Measurements from ENCODE around the gene VAT1L. TPM values are rescaled to one million over a fixed set of nuclear protein-coding genes. Genes with fewer than 3 reads are reported as not detected.

The VAT1L gene
- total and polyA plus RNA-seq, 4 donors = 0.17 to 0.98 (median 0.26) TPM

DNA sequence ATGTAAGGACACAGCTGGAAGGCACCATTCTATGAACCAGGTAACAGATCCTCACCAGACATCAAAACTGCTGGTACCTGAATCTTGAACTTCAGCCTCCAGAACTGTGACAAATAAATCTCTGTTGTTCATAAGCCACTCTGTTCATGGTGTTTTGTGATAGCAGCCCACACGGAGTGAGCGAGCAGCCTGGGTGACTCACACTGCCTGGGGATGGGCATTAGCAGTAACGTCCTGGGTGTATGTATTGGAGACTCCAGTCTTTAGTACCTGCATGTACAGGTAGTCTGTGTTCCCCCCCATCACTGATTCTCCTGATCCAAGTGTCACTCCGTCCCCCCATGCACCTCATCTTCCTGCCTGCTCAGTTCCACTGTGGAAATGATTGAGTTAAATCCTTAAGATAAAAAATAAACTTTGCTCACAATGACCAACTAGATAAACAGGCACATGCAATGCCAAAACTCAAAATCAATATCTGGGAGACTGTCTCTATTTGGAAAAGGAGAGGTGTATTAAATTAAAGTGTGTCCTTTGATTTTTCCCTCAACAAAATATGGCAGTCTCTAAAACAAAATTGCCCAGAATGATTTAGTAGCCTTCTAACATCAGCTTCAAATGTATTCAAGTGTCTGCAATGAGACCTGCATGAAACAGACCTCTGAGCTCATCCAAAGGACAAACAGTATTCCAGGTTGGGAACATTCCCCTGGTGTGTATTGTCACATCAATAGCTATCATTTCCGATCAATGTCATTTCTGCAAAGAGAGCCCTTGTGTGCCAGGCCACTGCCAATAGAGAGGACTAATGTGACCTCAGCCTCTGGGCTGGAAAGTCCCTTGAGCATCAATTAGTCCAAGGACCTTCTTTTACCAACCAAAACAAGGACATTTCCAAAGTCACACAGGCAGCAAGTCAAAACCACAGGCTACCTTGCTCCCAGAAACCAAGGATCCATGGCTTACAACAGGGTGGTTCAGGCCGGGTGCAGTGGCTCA lies 12.2 kb upstream of the VAT1L start (continued):
- TF ChIP-seq, protein P1, sequence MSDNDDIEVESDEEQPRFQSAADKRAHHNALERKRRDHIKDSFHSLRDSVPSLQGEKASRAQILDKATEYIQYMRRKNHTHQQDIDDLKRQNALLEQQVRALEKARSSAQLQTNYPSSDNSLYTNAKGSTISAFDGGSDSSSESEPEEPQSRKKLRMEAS (IDR thresholded peaks at IDR 0.05) = peak; percentile 64
- TF ChIP-seq NR2F2 (IDR thresholded peaks at IDR 0.05) = no peak
- TF ChIP-seq YY1 (IDR thresholded peaks at IDR 0.05) = peak; percentile 72
- TF ChIP-seq, protein P2, sequence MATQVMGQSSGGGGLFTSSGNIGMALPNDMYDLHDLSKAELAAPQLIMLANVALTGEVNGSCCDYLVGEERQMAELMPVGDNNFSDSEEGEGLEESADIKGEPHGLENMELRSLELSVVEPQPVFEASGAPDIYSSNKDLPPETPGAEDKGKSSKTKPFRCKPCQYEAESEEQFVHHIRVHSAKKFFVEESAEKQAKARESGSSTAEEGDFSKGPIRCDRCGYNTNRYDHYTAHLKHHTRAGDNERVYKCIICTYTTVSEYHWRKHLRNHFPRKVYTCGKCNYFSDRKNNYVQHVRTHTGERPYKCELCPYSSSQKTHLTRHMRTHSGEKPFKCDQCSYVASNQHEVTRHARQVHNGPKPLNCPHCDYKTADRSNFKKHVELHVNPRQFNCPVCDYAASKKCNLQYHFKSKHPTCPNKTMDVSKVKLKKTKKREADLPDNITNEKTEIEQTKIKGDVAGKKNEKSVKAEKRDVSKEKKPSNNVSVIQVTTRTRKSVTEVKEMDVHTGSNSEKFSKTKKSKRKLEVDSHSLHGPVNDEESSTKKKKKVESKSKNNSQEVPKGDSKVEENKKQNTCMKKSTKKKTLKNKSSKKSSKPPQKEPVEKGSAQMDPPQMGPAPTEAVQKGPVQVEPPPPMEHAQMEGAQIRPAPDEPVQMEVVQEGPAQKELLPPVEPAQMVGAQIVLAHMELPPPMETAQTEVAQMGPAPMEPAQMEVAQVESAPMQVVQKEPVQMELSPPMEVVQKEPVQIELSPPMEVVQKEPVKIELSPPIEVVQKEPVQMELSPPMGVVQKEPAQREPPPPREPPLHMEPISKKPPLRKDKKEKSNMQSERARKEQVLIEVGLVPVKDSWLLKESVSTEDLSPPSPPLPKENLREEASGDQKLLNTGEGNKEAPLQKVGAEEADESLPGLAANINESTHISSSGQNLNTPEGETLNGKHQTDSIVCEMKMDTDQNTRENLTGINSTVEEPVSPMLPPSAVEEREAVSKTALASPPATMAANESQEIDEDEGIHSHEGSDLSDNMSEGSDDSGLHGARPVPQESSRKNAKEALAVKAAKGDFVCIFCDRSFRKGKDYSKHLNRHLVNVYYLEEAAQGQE (IDR thresholded peaks at IDR 0.05) = peak; percentile 69
- peak; percentile 44 to 68 for TF ChIP-seq RAD21 (IDR thresholded peaks at IDR 0.05)

DNA sequence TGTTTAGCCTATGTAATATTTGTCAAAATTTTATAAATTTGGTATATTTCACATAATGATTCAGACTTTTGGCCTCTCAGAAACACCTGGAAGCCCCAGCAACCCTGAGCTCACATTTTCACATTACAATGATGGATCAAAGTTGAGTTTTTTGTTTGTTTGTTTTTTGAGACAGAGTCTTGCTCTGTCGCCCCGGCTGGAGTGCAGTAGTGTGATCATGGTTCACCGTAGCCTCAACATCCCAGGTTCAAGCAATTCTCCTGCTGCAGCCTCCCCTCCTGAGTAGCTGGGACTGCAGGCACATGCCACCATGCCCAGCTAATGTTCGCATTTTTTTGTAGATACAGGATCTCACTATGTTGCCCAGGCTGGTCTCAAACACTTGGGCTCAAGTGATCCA lies 10.6 kb upstream of the VAT1L start:
- 50% methylated on average over 4 of the region's 4 CpGs for WGBS
- no peak for DNase-seq (ENCODE audit: low spot score)
- Histone ChIP-seq H3K9me3 (ENCODE audit: control insufficient read depth in 4 of 4, low read length in 3 of 4) (no peaks in the 10 kb centered on the region), H3K4me1 (ENCODE audit: control insufficient read depth in 4 of 4, insufficient read depth in 4 of 4, low read length in 3 of 4) (peaks cover 2 to 31% (median 13%) of the 10 kb centered on the region in 4 donors), H3K27me3 (ENCODE audit: control insufficient read depth in 4 of 4, insufficient read depth in 4 of 4, low read length in 3 of 4) (no peaks in the 10 kb centered on the region), H3K9ac (ENCODE audit: low read depth in 1 of 2, low read length in 2 of 2) (no peak overlapping the region), H3K27ac (ENCODE audit: low read depth in 1 of 2, low read length in 2 of 2) (peak overlapping the region; percentile 55 to 76), H3K4me3 (ENCODE audit: low read depth in 1 of 3, low read length in 3 of 3) (no peak overlapping the region), H3K36me3 (ENCODE audit: control insufficient read depth in 4 of 4, insufficient read depth in 3 of 4, low read depth in 1 of 4, low read length in 3 of 4) (no peaks in the 10 kb centered on the region)
- TF ChIP-seq SP1 (IDR thresholded peaks at IDR 0.05) = peak; percentile 67
- peak; percentile 32 to 57 for TF ChIP-seq RXRA (IDR thresholded peaks at IDR 0.05)
- TF ChIP-seq YY1 (IDR thresholded peaks at IDR 0.05) = peak; percentile 18
- no peak for TF ChIP-seq TAF1 (conservative IDR thresholded peaks at IDR 0.05)
- TF ChIP-seq HNF4A (conservative IDR thresholded peaks at IDR 0.05) = peak; percentile 61 to 68
- TF ChIP-seq, protein P3, sequence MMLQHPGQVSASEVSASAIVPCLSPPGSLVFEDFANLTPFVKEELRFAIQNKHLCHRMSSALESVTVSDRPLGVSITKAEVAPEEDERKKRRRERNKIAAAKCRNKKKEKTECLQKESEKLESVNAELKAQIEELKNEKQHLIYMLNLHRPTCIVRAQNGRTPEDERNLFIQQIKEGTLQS (IDR thresholded peaks at IDR 0.05) = no peak
- TF ChIP-seq, protein P1 (IDR thresholded peaks at IDR 0.05) = peak; percentile 15

DNA sequence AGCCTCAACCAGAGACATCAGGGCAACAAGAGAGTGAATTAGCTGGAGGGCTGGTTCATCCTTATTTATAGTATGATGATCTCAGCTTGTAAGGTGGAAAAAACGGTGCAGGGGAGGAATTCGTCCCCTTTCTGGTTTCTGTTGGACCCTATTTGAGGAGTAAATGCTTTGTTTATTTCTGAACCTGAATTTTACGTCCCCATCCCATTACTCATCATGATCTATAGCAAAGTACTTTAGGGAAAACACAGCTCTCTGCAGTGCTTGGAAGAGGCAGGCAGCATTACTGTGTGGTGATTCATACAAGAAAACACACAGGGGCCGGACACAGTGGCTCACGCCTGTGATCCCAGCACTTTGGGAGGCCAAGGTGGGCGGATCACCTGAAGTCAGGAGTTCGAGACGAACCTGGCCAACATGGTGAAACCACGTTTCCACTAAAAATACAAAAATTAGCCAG lies 8.0 kb upstream of the VAT1L start:
- no peaks in the 10 kb centered on the region for H3K36me3 ChIP-seq (ENCODE audit: control insufficient read depth in 4 of 4, insufficient read depth in 3 of 4, low read depth in 1 of 4, low read length in 3 of 4)
- no peak overlapping the region for H3K4me3 ChIP-seq (ENCODE audit: low read depth in 1 of 3, low read length in 3 of 3)
- no peaks in the 10 kb centered on the region for H3K9me3 ChIP-seq (ENCODE audit: control insufficient read depth in 4 of 4, low read length in 3 of 4)
- H3K9ac ChIP-seq (ENCODE audit: low read depth in 1 of 2, low read length in 2 of 2) = no peak overlapping the region
- no peaks in the 10 kb centered on the region for H3K27me3 ChIP-seq (ENCODE audit: control insufficient read depth in 4 of 4, insufficient read depth in 4 of 4, low read length in 3 of 4)
- H3K27ac ChIP-seq (ENCODE audit: low read depth in 1 of 2, low read length in 2 of 2) = no peak overlapping the region
- peaks cover 2 to 25% (median 13%) of the 10 kb centered on the region in 4 donors for H3K4me1 ChIP-seq (ENCODE audit: control insufficient read depth in 4 of 4, insufficient read depth in 4 of 4, low read length in 3 of 4)
- no peak for DNase-seq (ENCODE audit: low spot score)
- 84% methylated on average over 9 of the region's 9 CpGs for WGBS
- no peak for TF ChIP-seq YY1 (IDR thresholded peaks at IDR 0.05)
- TF ChIP-seq FOXA2 (IDR thresholded peaks at IDR 0.05) = no peak
- TF ChIP-seq, protein P4, sequence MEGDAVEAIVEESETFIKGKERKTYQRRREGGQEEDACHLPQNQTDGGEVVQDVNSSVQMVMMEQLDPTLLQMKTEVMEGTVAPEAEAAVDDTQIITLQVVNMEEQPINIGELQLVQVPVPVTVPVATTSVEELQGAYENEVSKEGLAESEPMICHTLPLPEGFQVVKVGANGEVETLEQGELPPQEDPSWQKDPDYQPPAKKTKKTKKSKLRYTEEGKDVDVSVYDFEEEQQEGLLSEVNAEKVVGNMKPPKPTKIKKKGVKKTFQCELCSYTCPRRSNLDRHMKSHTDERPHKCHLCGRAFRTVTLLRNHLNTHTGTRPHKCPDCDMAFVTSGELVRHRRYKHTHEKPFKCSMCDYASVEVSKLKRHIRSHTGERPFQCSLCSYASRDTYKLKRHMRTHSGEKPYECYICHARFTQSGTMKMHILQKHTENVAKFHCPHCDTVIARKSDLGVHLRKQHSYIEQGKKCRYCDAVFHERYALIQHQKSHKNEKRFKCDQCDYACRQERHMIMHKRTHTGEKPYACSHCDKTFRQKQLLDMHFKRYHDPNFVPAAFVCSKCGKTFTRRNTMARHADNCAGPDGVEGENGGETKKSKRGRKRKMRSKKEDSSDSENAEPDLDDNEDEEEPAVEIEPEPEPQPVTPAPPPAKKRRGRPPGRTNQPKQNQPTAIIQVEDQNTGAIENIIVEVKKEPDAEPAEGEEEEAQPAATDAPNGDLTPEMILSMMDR (IDR thresholded peaks at IDR 0.05; ENCODE audit: low read depth, low read length, missing input control) = no peak
- no peak for TF ChIP-seq RAD21 (IDR thresholded peaks at IDR 0.05)
- no peak for TF ChIP-seq EGR1 (IDR thresholded peaks at IDR 0.05; ENCODE audit: low read depth in 2 of 2)
- no peak for TF ChIP-seq HNF4G (IDR thresholded peaks at IDR 0.05)
- TF ChIP-seq HNF4A (conservative IDR thresholded peaks at IDR 0.05) = no peak
- no peak for TF ChIP-seq JUND (IDR thresholded peaks at IDR 0.05)
- TF ChIP-seq, protein P2 (IDR thresholded peaks at IDR 0.05) = no peak
- no peak for TF ChIP-seq NR2F2 (IDR thresholded peaks at IDR 0.05)
- TF ChIP-seq, protein P5, sequence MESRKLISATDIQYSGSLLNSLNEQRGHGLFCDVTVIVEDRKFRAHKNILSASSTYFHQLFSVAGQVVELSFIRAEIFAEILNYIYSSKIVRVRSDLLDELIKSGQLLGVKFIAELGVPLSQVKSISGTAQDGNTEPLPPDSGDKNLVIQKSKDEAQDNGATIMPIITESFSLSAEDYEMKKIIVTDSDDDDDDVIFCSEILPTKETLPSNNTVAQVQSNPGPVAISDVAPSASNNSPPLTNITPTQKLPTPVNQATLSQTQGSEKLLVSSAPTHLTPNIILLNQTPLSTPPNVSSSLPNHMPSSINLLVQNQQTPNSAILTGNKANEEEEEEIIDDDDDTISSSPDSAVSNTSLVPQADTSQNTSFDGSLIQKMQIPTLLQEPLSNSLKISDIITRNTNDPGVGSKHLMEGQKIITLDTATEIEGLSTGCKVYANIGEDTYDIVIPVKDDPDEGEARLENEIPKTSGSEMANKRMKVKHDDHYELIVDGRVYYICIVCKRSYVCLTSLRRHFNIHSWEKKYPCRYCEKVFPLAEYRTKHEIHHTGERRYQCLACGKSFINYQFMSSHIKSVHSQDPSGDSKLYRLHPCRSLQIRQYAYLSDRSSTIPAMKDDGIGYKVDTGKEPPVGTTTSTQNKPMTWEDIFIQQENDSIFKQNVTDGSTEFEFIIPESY (IDR thresholded peaks at IDR 0.05) = no peak
